HCT116 (cell line): ENCODE measurements around the gene MYLK. TPM values are rescaled to one million over a fixed set of nuclear protein-coding genes. Genes with fewer than 3 reads are reported as not detected.

ENCODE experiments used
- ATAC-seq: fragments of 200-7000 bp; cut with Tn5 transposase; 2 replicates; pipeline ENCODE4 v1.9.1; 2020; ENCODE audit warnings: mild to moderate bottlenecking, moderate library complexity
- BruUV-seq: library from RNA; stranded (reverse); fragments of 400-500 nt; replicated peaks from 2 replicates; lab custom pipeline; 2021; lab: Mats Ljungman, UMichigan
- CTCF ChIA-PET: fragments of 300-600 bp; sonication (Branson Sonifier 250); formaldehyde crosslinking; loops from one replicate; lab custom pipeline; 2021; ENCODE audit warnings: antibody characterized with exemption; lab: Charles Lee
- POLR2A ChIA-PET: fragments of 300-600, 350-600 bp; sonication (Branson Sonifier 250); formaldehyde crosslinking; loops from one replicate; lab custom pipeline; 2021; ENCODE audit warnings: antibody characterized with exemption; lab: Charles Lee
- RAD21 ChIA-PET, 2 experiments: fragments of 300-600 bp; sonication (Branson Sonifier 250); formaldehyde crosslinking; loops; one replicate each; lab custom pipeline; 2023; ENCODE audit warnings: low total read pairs in 2 of 2; ENCODE audit not compliant: uncharacterized antibody in 2 of 2, unreplicated experiment in 2 of 2, low non-redundant PET in 1 of 2; lab: Charles Lee
- DNase-seq: peaks from one replicate; pipeline ENCODE4 v3.0.0-alpha.2; 2010; ENCODE audit warnings: low read depth, low spot score
- H2AFZ ChIP-seq: fragments of 200-600 bp; shearing (Covaris generic), sonication (generic); 2 replicates; pipeline ENCODE4 v1.6.1; 2017; ENCODE audit warnings: low read depth, mixed run types, mixed read lengths, antibody characterized with exemption, low read length; ENCODE audit not compliant: poor library complexity, severe bottlenecking
- H3K27ac ChIP-seq: 2 replicates; pipeline ENCODE4 v1.5.1; 2012; ENCODE audit warnings: low read depth, low read length
- H3K27me3 ChIP-seq: fragments of 200-600 bp; sonication (generic); 2 replicates; pipeline ENCODE4 v1.6.1; 2016; ENCODE audit warnings: mixed run types, low read length, mixed read lengths; ENCODE audit not compliant: insufficient read depth
- H3K36me3 ChIP-seq, 2 experiments: fragments of 200-500 bp in 1 of 2; fragments of 200-600 bp in 1 of 2; sonication (Bioruptor generic) in 1 of 2; sonication (generic) in 1 of 2; 2 replicates each; pipeline versions ENCODE4 v1.5.1 to v1.6.1; 2014 to 2016; ENCODE audit warnings: low read length in 2 of 2, inconsistent platforms in 1 of 2, mixed read lengths in 1 of 2, mixed run types in 1 of 2; ENCODE audit not compliant: insufficient read depth in 2 of 2, control insufficient read depth in 1 of 2
- H3K4me1 ChIP-seq, 2 experiments: fragments of 200-600 bp in 1 of 2; sonication (generic) in 1 of 2; 2 replicates each; pipeline versions ENCODE4 v1.5.1 to v1.6.1; 2012 to 2017; ENCODE audit warnings: low read length in 2 of 2, inconsistent platforms in 1 of 2, mild to moderate bottlenecking in 1 of 2, mixed read lengths in 1 of 2, mixed run types in 1 of 2, moderate library complexity in 1 of 2; ENCODE audit not compliant: insufficient read depth in 2 of 2, control insufficient read depth in 1 of 2
- H3K4me2 ChIP-seq: fragments of 200-600 bp; sonication (generic); 2 replicates; pipeline ENCODE4 v1.6.1; 2017; ENCODE audit warnings: mixed run types, low read length, mixed read lengths
- H3K4me3 ChIP-seq, 2 experiments: fragments of 200-600 bp in 1 of 2; sonication (generic) in 1 of 2; replicated peaks in 1 of 2; 2 replicates each; pipeline ENCODE4 v1.5.1; 2011 to 2016; ENCODE audit warnings: low read length in 2 of 2, control low read depth in 1 of 2, low read depth in 1 of 2, mild to moderate bottlenecking in 1 of 2, mixed read lengths in 1 of 2, mixed run types in 1 of 2
- H3K79me2 ChIP-seq: fragments of 200-600 bp; sonication (generic); 2 replicates; pipeline ENCODE4 v1.6.1; 2017; ENCODE audit warnings: mild to moderate bottlenecking, mixed run types, low read length, moderate library complexity, mixed read lengths; ENCODE audit not compliant: insufficient read depth
- H3K9ac ChIP-seq: fragments of 200-600 bp; sonication (generic); 2 replicates; pipeline ENCODE4 v1.6.1; 2016; ENCODE audit warnings: low read length, mixed read lengths
- H3K9me2 ChIP-seq: fragments of 200-600 bp; sonication (generic), shearing (Covaris generic); 2 replicates; pipeline ENCODE4 v1.6.1; 2017; ENCODE audit warnings: mixed run types, mild to moderate bottlenecking, moderate library complexity; ENCODE audit not compliant: insufficient read depth
- H3K9me3 ChIP-seq, 2 experiments: fragments of 200-500 bp in 1 of 2; fragments of 200-600 bp in 1 of 2; sonication (Bioruptor generic) in 1 of 2; sonication (generic) in 1 of 2; 2 replicates each; pipeline ENCODE4 v1.6.1; 2014 to 2017; ENCODE audit warnings: low read length in 2 of 2, mixed read lengths in 2 of 2, inconsistent platforms in 1 of 2, low read depth in 1 of 2, mild to moderate bottlenecking in 1 of 2, mixed run types in 1 of 2, moderate library complexity in 1 of 2; ENCODE audit not compliant: control insufficient read depth in 1 of 2, insufficient read depth in 1 of 2
- H4K20me1 ChIP-seq: fragments of 200-600 bp; sonication (generic), shearing (Covaris generic); 2 replicates; pipeline ENCODE4 v1.6.1; 2017; ENCODE audit warnings: mixed run types, mild to moderate bottlenecking, moderate library complexity; ENCODE audit not compliant: insufficient read depth
- EGR1 ChIP-seq: IDR thresholded peaks from 2 replicates; pipeline ENCODE4 v1.6.1; 2012; ENCODE audit warnings: low read depth
- EZH2 ChIP-seq: fragments of 200-600 bp; sonication (generic); IDR thresholded peaks from 2 replicates; pipeline ENCODE4 v1.6.1; 2017; ENCODE audit warnings: antibody characterized with exemption, mixed run types
- FOSL1 ChIP-seq: IDR thresholded peaks from 2 replicates; pipeline ENCODE4 v1.6.1; 2012; ENCODE audit warnings: low read depth
- JUND ChIP-seq: IDR thresholded peaks from 2 replicates; pipeline ENCODE4 v1.6.1; 2012
- SIN3A ChIP-seq: IDR thresholded peaks from 2 replicates; pipeline ENCODE4 v1.6.1; 2012; ENCODE audit warnings: low read depth
- SP1 ChIP-seq: IDR thresholded peaks from 2 replicates; pipeline ENCODE4 v1.6.1; 2012; ENCODE audit warnings: low read depth
- SRF ChIP-seq: IDR thresholded peaks from 2 replicates; pipeline ENCODE4 v1.6.1; 2012; ENCODE audit warnings: low read depth
- ZNF274 ChIP-seq: fragments of 200-500 bp; sonication (Bioruptor generic); IDR thresholded peaks from 2 replicates; pipeline ENCODE4 v1.6.1; 2014; ENCODE audit warnings: mild to moderate bottlenecking, low read depth, low read length, inconsistent platforms
- intact Hi-C: fragments of 100-400 bp; cut with micrococcal nuclease; formaldehyde crosslinking; loops from 2 replicates; pipeline ENCODE4 v1.10.0; 2022
- total RNA-seq: library from RNA; stranded (reverse); gene quantifications from one replicate; pipeline ENCODE4 v1.2.1, GENCODE V29; 2021; ENCODE audit not compliant: unreplicated experiment
- TF ChIP-seq, protein P1 (sequence below): IDR thresholded peaks from 2 replicates; pipeline ENCODE4 v1.6.1; 2011; ENCODE audit warnings: mild to moderate bottlenecking, low read length, moderate library complexity; ENCODE audit not compliant: insufficient replicate concordance; ENCODE audit errors: extremely low read depth

MYLK gene
- total RNA-seq, 1 experiment from 2014 or later: 3.8 TPM

DNA sequence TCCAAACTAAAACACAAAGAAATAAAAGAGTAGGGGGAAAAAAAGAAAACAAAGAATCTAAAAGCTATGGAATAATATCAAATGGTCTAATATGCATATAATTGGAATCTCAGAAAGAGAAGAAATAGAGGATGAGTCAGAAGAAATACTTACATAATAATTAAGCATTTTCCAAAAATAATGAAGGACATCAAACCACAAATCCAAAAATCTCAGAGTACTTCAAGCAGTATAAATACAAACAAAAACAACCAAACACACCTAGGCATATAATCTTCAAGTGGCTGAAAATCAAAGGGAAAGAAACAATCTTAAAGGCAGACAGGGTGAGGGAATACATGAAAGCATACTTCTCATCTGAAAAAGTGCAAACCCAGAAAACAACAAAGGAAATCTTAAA is 46.3 kb downstream of the MYLK start:
- no peak overlapping the region for H3K9ac ChIP-seq
- ATAC-seq: no peak
- ChIA-PET RAD21 (no interaction called here), POLR2A (no interaction called here), CTCF (no interaction called here)
- no TSS peak for BruUV-seq
- no peak overlapping the region for H3K27ac ChIP-seq
- peaks cover 6% of the 10 kb centered on the region in 2 experiments; a peak in 2 of 4 replicates for H3K9me3 ChIP-seq
- intact Hi-C loops: no loop called here
- no peak overlapping the region for H2AFZ ChIP-seq
- H4K20me1 ChIP-seq: no peaks in the 10 kb centered on the region
- no peak for DNase-seq
- H3K9me2 ChIP-seq: no peaks in the 10 kb centered on the region
- no peaks in the 10 kb centered on the region for H3K79me2 ChIP-seq
- TF ChIP-seq SP1: no peak
- TF ChIP-seq SIN3A: no peak
- TF ChIP-seq, protein P1, sequence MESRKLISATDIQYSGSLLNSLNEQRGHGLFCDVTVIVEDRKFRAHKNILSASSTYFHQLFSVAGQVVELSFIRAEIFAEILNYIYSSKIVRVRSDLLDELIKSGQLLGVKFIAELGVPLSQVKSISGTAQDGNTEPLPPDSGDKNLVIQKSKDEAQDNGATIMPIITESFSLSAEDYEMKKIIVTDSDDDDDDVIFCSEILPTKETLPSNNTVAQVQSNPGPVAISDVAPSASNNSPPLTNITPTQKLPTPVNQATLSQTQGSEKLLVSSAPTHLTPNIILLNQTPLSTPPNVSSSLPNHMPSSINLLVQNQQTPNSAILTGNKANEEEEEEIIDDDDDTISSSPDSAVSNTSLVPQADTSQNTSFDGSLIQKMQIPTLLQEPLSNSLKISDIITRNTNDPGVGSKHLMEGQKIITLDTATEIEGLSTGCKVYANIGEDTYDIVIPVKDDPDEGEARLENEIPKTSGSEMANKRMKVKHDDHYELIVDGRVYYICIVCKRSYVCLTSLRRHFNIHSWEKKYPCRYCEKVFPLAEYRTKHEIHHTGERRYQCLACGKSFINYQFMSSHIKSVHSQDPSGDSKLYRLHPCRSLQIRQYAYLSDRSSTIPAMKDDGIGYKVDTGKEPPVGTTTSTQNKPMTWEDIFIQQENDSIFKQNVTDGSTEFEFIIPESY: no peak
- TF ChIP-seq EZH2: no peak
- TF ChIP-seq JUND: no peak
- TF ChIP-seq SRF: no peak
- no peak for TF ChIP-seq FOSL1
- no peak for TF ChIP-seq EGR1
- no peaks in the 10 kb centered on the region for H3K27me3 ChIP-seq
- no peak overlapping the region for H3K4me3 ChIP-seq
- peaks cover 0 to 8% of the 10 kb centered on the region in 2 experiments; a peak in 2 of 4 replicates for H3K4me1 ChIP-seq
- H3K36me3 ChIP-seq: no peaks in the 10 kb centered on the region
- no peak overlapping the region for H3K4me2 ChIP-seq

DNA sequence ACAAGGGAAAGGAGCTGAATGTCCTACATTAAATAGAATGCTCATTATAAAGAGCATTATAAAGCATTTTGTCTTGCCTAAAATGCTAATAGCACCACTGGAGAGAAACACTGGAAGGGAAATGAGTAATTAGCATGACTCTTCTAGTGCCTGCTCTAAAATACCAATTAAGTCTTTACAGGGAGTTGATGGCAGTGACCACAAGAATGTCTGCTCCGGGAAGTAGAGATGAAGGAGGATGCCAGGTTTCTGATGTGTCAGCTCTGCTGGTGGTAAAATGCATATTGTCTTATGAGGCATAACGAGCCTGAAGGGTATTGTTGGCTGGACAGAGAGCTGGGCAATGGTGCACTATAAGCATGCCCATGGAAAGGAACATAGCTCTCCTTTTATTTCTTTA is 49.5 kb downstream of the MYLK start:
- TF ChIP-seq EZH2 (no peak), SP1 (peak; percentile 16; the same call in 1 of the 2 replicates), ZNF274 (no peak)
- TF ChIP-seq, all 23 proteins: peak for 1
- Histone ChIP-seq H3K9ac (no peak overlapping the region), H4K20me1 (no peaks in the 10 kb centered on the region), H3K27me3 (no peaks in the 10 kb centered on the region), H3K4me1 (peaks cover 0 to 8% of the 10 kb centered on the region in 2 experiments; a peak in 2 of 4 replicates), H3K9me3 (no peaks in the 10 kb centered on the region), H3K4me3 (no peak overlapping the region), H3K27ac (no peak overlapping the region), H3K4me2 (peak overlapping the region; percentile 19; the same call in 1 of the 2 replicates), H3K79me2 (no peaks in the 10 kb centered on the region), H3K36me3 (no peaks in the 10 kb centered on the region), H2AFZ (no peak overlapping the region), H3K9me2 (no peaks in the 10 kb centered on the region)
- POLR2A ChIA-PET: no interaction called here
- no peak for ATAC-seq
- no TSS peak for BruUV-seq
- CTCF ChIA-PET: no interaction called here
- RAD21 ChIA-PET: no interaction called here
- intact Hi-C loops: no loop called here
- DNase-seq: no peak
